IPS-15b (cell line): ENCODE results near the gene MDFIC2.
"Not testable (repeated sequence)": the region's sequence is repeated elsewhere in the genome, so short reads cannot be mapped to it uniquely, and the experiment has no call there.

Experiments used
- H3K27me3 ChIP-seq: one replicate; pipeline ENCODE4 v1.6.1; 2013; ENCODE audit warnings: low read length; ENCODE audit not compliant: control insufficient read depth, insufficient read depth
- H3K36me3 ChIP-seq: one replicate; pipeline ENCODE4 v1.6.1; 2013; ENCODE audit warnings: low read length; ENCODE audit not compliant: control insufficient read depth, insufficient read depth
- H3K4me1 ChIP-seq: one replicate; pipeline ENCODE4 v1.6.1; 2013; ENCODE audit warnings: mild to moderate bottlenecking, low read length; ENCODE audit not compliant: control insufficient read depth, insufficient read depth
- H3K4me3 ChIP-seq: one replicate; pipeline ENCODE4 v1.5.1; 2013; ENCODE audit warnings: low read depth, low read length
- H3K9ac ChIP-seq: one replicate; pipeline ENCODE4 v1.6.1; 2013; ENCODE audit warnings: low read depth, mild to moderate bottlenecking, low read length
- H3K9me3 ChIP-seq: one replicate; pipeline ENCODE4 v1.6.1; 2013; ENCODE audit warnings: mild to moderate bottlenecking, low read length; ENCODE audit not compliant: control insufficient read depth, insufficient read depth

Gene MDFIC2

DNA sequence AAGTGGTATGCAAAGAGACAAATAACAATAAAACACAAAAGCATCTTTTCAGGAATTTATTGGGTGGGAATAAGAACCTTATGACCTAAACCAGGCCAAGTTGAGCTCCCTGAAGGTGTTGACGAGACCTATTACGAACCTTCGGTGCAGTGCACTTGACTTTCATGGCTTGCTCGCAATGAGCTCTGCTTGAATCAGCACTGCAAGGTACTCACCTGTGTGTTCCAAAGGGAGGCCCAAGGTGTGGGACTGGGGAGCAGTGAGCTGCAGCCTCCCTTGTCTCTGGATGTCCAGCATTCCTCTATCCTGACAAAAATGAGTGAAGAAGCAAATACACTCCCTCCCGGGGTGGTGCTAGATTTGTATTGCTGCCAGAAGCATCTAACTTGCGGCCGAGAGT, at the start of gene MDFIC2:
Gene MDFIC2, minus strand, starts transcription at position 303 of the 400 bp plus-strand sequence. CDS start 665 bp downstream, outside the sequence.
- Histone ChIP-seq H3K4me3 (no peak within 1 kb of the TSS), H3K27me3 (no peaks in the 10 kb centered on the region), H3K9ac (no peak within 1 kb of the TSS), H3K9me3 (no peaks in the 10 kb centered on the region), H3K36me3 (no peaks in the 10 kb centered on the region), H3K4me1 (no peaks in the 10 kb centered on the region)

DNA sequence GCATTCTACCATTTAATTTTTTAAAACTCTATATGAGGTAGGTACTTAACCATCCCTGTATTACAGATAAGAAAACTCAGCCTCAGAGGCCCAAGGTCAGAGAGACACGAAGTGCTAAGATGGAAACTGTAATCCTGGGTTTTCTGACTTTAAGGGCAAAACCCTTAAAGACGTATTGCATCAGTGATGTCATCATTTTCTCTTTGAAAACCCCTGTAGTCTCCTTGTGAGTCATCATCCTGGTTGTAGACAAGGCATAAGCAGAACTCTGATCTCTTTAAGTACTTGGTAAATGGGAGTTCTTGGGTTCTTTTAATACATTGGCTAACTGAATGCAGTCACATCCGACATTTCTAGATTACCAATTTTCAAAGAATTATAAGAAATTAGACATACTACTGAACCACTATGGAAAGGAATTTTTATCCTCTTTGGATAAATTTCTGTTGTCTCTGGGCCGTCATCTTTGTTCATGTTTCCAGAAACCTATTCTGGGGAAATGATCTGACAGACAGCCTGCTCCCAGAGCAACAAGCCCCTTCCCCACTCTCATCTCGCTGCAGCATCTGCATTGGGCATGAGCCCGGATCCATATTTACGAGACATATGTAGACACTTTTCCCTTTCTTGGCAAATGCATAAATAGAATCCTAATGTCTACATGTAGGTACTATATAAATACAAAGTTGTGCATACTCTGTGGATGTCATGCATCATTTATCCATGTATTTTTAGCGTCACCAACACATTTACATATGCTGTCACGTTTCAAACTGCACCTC, 48.7 kb upstream of the MDFIC2 start:
- Histone ChIP-seq H3K9ac (no peak overlapping the region), H3K27me3 (no peaks in the 10 kb centered on the region), H3K9me3 (no peaks in the 10 kb centered on the region), H3K4me3 (no peak overlapping the region), H3K4me1 (no peaks in the 10 kb centered on the region), H3K36me3 (no peaks in the 10 kb centered on the region)

- Histone ChIP-seq H3K27me3 (no peaks in the 10 kb centered on the region), H3K9me3 (no peaks in the 10 kb centered on the region), H3K9ac (no peak overlapping the region), H3K4me1 (no peaks in the 10 kb centered on the region), H3K4me3 (no peak overlapping the region), H3K36me3 (no peaks in the 10 kb centered on the region)
Observed at GRCh38 chr3:70359711-70360110, 47.3 kb upstream of the MDFIC2 start.

GRCh38 chr3:70358978-70359580, 46.6 kb upstream of the MDFIC2 start:
- H3K36me3 ChIP-seq: no peaks in the 10 kb centered on the region
- H3K27me3 ChIP-seq: no peaks in the 10 kb centered on the region
- no peaks in the 10 kb centered on the region for H3K9me3 ChIP-seq
- no peak overlapping the region for H3K4me3 ChIP-seq
- no peaks in the 10 kb centered on the region for H3K4me1 ChIP-seq
- no peak overlapping the region for H3K9ac ChIP-seq

DNA sequence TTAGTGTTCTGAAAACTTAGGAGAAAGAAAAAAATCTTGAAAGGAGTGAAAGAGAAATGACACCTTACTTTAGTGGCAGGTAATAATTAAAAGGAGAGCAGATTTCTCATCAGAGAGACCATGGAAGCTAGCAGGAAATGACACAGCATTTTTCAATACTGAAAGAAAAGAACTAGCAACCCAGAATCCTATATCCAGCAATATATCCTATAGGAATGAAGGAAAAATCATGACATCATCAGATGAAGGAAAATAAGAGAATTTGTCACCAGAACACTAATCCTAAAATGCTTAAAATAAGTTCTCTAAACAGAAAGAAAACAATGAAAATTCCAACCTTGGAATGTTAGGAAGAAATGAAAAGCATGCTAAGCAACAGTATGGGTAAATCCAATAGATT, 39.8 kb upstream of the MDFIC2 start:
- H3K36me3 ChIP-seq: no peaks in the 10 kb centered on the region
- H3K4me3 ChIP-seq: no peak overlapping the region
- no peaks in the 10 kb centered on the region for H3K27me3 ChIP-seq
- H3K9ac ChIP-seq: no peak overlapping the region
- H3K9me3 ChIP-seq: no peaks in the 10 kb centered on the region
- no peaks in the 10 kb centered on the region for H3K4me1 ChIP-seq

GRCh38 chr3:70342149-70342548, 29.7 kb upstream of the MDFIC2 start:
- Histone ChIP-seq H3K27me3 (no peaks in the 10 kb centered on the region), H3K4me3 (no peak overlapping the region), H3K9ac (no peak overlapping the region), H3K9me3 (no peaks in the 10 kb centered on the region), H3K36me3 (no peaks in the 10 kb centered on the region), H3K4me1 (no peaks in the 10 kb centered on the region)

DNA sequence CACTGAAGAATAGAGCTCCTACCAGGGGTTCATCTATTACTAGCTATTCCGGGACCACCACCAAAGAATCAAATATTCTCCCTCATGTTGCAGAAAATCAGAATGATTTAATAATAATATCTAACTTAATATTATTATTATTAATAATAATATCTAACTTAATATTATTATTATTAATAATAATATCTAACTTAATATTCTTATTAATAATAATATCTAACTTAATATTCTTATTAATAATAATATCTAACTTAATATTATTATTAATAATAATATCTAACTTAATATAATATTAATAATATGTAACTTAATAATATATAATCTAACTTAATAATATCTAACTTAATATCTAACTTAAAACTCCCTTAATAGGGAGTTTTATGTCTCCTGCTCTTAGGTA, 24.4 kb upstream of the MDFIC2 start:
- H3K36me3 ChIP-seq, H3K4me1 ChIP-seq, H3K9me3 ChIP-seq, H3K4me3 ChIP-seq, H3K9ac ChIP-seq, H3K27me3 ChIP-seq: not testable (repeated sequence)

- Histone ChIP-seq H3K9me3 (no peaks in the 10 kb centered on the region), H3K27me3 (no peaks in the 10 kb centered on the region), H3K9ac (no peak overlapping the region), H3K36me3 (no peaks in the 10 kb centered on the region), H3K4me1 (no peaks in the 10 kb centered on the region), H3K4me3 (no peak overlapping the region)
Observed at GRCh38 chr3:70333080-70333479, 20.6 kb upstream of the MDFIC2 start.

DNA sequence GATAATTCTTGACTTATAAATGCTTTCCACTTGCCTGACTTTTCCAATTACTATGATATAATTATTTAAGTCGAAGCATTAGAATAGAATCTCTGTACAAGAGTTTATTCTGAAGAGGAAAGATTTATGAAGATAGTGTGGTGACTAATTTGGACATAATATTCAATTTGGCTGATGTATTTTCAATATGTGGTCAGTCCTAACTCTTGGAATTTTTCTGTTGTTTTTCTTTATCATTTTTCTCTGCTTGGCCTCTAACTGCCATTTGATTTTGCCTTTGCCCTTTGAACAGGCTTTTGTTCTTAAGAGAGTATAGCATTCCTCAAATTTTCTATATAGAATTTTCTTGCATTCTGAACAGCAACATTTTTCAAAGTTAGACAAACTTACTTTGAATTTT, 2.6 kb upstream of the MDFIC2 start:
- Histone ChIP-seq H3K36me3 (no peaks in the 10 kb centered on the region), H3K4me3 (no peak overlapping the region), H3K27me3 (no peaks in the 10 kb centered on the region), H3K9me3 (no peaks in the 10 kb centered on the region), H3K4me1 (no peaks in the 10 kb centered on the region), H3K9ac (no peak overlapping the region)

DNA sequence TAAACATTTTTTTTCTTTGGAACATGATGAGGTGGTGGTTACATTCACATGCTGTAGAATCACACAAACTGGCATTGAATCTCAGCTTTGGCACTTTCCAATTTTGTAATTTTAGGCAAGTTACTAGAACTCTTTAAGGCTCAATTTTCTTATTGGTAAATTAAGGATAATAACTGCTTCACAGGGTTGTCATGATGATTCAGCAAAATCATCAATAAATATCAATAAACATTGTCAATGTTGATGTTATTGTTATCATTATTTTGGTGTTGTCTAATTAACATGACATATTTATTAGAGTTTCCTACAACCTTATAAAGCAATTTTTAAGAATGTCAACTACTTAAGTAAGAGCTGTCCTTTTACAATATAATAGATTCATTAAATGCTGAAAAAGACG, 1.6 kb downstream of the MDFIC2 start:
- no peak overlapping the region for H3K9ac ChIP-seq
- H3K36me3 ChIP-seq: no peaks in the 10 kb centered on the region
- no peaks in the 10 kb centered on the region for H3K9me3 ChIP-seq
- no peaks in the 10 kb centered on the region for H3K27me3 ChIP-seq
- H3K4me1 ChIP-seq: no peaks in the 10 kb centered on the region
- no peak overlapping the region for H3K4me3 ChIP-seq

- no peaks in the 10 kb centered on the region for H3K9me3 ChIP-seq
- no peaks in the 10 kb centered on the region for H3K36me3 ChIP-seq
- H3K9ac ChIP-seq: no peak overlapping the region
- no peaks in the 10 kb centered on the region for H3K4me1 ChIP-seq
- H3K4me3 ChIP-seq: no peak overlapping the region
- H3K27me3 ChIP-seq: no peaks in the 10 kb centered on the region
Observed at GRCh38 chr3:70309591-70309990, 2.8 kb downstream of the MDFIC2 start.

- H3K9me3 ChIP-seq: no peaks in the 10 kb centered on the region
- H3K4me1 ChIP-seq: no peaks in the 10 kb centered on the region
- H3K4me3 ChIP-seq: no peak overlapping the region
- H3K36me3 ChIP-seq: no peaks in the 10 kb centered on the region
- no peaks in the 10 kb centered on the region for H3K27me3 ChIP-seq
- no peak overlapping the region for H3K9ac ChIP-seq
Observed at GRCh38 chr3:70308760-70309159, 3.7 kb downstream of the MDFIC2 start.
